GM23248 (cell line): ENCODE measurements around the gene DLGAP3.

ENCODE experiments used
- EZH2 ChIP-seq: fragments of 200-600 bp; sonication (generic); IDR thresholded peaks from 2 replicates; pipeline ENCODE4 v1.6.1; 2018; ENCODE audit warnings: antibody characterized with exemption, mild to moderate bottlenecking; ENCODE audit not compliant: insufficient read depth, poor library complexity, severe bottlenecking
- EZH2phosphoT487 ChIP-seq: fragments of 200-600 bp; sonication (generic); IDR thresholded peaks from 2 replicates; pipeline ENCODE4 v1.6.1; 2018; ENCODE audit warnings: antibody characterized with exemption, moderate library complexity, mild to moderate bottlenecking, low read depth; ENCODE audit not compliant: insufficient read depth

GRCh38 chr1:34907487-34908090 is 21.9 kb downstream of the DLGAP3 start:
- TF ChIP-seq EZH2phosphoT487 (no peak), EZH2 (no peak)
